HG03442 (cell line): ENCODE data around the gene ZNF101.

Source experiments
- ATAC-seq: cut with Tn5 transposase; IDR thresholded peaks from one replicate; pipeline ENCODE4 v1.9.1; 2021; ENCODE audit warnings: mild to moderate bottlenecking, moderate library complexity; ENCODE audit not compliant: unreplicated experiment

The ZNF101 gene

DNA sequence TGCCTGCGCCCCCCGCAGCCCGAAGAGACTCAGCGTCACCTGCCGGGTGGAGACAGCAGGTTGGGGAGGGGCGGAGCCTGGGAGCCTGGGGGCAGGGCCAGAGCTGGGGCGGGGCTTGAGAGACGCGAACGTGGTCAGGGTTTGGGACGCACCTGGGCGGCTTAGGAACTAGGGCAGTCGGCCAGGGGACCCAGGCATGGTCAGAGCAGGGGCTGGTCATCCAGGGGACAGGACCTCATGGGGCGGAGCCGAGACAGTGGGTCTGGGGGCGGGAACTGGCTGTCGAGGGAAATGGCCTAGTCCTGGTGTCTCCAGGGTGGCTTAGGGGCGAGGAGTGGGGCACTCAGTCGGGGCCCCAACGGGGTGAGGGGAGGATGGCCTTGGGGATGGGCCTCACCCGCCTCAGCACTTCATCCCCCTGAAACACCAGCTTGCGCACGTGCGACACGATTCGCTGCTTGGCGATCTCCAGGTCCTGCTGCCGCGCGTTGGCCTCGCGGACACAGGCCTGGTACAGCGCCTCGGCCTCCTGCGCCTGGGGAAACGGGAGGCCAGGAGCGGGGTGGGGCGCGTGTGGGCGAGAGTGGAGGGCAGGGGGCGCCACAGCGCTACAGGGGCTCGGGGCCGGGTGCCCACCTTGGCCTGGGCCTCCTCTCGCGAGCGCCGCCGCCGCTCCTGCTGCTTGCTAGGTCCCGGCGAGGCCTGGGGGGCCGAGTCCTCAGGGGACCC is 31.0 kb upstream of the ZNF101 start:
- no peak for ATAC-seq

DNA sequence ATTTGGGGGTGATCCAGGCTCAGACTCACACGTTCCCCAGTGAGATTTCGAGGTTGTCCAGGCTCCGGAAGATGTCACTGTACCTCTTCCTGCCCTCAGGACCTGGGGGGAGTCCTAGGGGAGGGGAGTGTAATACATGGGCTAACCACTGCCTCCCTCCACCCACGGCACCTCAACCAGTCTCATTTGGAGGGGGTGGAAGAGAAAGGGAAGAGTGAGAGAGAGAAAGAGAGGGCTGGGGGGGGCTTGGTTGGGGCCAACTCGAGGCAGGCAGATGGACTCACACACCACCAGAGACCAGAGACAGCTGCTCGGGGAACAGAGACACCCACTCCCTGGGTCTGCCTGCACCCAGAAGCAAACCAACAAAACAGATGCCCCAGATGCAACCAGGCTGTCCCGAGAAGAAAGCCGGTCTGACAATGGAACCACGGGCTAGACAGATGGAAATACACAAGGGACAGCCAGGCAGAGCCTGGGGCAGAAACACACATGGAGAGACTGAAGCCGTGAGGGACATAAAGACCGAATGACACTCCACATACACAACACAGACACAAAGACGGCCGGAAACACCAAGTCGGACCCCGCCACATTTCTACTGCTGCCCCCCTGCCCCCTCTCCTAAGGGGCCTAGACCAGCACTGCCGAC is 26.0 kb upstream of the ZNF101 start:
- no peak for ATAC-seq

DNA sequence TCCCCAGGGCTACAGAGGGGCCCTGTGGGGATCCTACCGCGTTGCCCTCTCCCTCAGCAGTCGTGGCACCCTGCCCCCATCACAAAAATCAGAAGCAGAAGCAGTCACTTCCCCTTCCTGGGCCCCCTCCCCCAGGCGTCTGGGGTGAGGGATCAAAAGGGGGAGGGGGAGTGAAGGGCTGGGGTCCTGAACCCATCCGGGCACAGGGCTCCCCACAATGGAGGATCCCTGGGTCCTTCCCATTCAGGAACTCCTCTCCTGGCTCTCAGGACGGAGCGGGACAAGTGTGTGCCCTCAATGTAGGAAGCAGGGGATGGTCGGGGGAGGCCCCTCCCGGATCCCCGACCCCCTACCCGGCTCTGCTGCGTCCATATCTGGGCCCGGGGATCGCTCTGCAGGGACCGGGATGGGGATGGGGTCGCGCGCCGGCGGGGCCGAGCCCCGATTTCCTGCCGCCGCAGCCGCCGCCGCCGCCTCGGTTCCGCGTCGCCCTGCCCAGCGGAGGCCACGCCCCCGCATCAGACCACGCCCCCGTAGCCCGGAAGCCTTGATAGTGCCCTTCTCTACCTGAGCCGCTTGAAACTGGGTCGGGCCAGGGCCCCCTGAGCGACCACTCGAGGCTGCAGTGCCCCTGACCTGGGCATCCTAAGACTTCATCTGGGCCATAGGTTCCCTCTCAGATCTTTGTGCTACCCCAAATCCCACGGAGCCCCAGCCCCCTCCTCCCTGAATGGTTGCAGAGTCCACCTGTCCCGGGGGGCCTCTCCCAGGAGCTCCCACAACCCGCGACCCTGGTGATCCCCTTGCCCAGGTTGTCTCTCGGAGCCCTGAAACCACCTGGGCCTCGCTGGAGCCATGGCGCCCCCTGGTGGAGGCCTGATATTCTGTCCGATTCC is 25.2 kb upstream of the ZNF101 start, which contains the start of gene GMIP:
GMIP (minus strand) TSS at position 500 of the 896 bp plus-strand sequence; CDS start at position 372, 128 bp downstream.
- ATAC-seq = peak; percentile 64

DNA sequence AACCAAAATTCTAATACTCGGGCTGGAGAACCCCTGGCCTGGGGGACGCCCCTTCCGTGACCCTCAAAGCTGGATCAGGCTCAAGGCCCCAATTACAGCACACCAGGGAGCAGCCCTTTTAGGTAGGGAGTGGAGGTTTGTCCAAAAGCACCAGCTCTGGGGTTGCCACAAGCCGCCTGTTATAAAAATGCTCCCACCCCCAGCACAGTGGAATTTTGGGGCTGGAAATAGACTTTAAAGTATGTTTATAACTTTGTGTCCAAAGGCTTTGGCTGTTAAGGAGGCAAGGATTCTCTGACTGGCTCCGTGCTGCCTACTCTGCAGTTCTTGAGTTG is 24.6 kb upstream of the ZNF101 start:
- ATAC-seq = no peak

DNA sequence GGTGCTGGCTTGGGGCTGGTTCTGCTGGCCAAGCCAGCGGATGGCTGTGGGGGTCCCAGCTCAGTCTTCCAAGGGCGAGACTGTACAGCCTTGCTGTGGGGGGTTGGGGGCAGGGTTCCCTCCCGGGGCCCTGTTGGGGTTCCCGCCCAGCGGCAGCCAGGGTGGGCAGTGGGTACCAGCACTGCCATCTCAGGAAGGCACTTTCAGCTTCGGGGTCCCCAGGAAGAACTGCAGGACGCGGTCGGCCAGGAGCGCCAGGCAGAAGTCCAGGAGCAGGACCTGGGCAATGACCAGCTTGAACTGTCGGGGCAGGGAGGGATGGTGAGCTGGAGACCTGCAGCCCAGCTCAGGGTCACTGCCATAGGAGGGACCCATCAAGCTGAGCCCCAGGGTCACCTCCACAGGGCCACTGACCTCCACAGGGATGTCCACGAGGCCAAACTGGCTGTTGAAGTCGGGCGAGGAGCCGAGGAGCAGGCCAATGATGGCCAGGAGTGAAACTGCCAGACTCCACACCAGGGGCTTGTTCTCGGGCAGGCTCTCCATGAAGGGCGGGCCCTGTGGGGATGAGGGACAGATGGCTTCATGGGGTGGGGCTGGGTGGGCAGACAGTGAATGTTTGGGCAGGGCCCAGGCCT is 23.3 kb upstream of the ZNF101 start:
- ATAC-seq = no peak

DNA sequence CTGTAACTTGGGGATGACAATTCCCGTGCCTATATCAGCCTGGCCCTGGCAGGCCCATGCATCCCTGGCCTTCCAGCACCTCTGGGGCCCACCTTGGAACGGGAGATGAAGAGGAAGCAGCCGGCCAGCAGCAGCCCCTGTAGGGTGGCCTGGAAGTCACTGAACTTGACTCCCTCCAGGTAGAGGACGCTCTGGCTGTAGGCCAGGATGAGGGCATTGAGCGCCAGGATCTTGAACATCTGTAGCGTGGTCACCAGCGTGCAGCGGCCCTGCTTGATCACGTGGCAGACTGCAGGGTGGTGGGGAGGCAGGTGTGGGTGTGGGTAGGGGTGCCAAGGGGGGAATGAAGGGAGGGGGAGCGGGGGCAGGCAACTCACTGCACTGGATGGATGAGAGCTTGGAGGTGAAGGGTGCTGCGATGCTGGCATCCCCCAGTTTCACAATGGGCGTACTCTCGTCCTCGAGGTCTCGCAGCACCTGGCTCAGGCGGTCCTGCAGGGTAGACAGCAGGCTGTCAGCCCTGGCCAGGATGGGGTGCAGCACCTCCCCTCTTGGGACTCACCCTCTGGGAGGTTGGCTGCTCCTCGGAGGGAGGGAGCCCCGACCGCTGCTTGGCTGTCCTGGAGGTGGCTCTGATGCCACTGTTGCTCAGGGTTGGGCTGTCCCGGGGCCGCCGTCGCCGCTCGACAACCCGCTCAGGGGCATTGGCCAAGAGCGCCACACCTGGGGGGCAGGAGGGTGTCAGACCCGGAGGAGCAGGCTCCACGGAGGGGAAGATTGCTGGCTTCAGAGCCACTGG is 21.4 kb upstream of the ZNF101 start:
- ATAC-seq = no peak

DNA sequence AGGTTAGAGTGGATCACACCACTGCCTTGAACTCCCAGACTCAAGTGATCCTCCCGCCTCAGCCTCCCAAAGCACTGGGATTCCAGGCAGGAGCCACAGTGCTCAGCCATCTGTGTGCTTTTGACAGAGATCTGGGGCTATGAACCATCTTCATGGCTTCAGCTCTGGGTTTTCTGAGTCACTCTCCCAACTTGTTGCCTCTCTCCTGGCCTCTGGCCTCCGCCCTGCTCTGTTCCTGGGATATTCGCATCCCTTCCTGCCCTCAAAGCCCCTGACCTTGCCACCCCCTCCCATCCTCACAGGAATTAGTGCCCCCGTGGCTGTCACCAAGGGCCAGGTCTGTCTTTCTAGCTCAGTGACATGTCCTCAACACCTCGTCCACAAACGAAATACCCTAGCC is 19.5 kb upstream of the ZNF101 start:
- ATAC-seq = no peak

DNA sequence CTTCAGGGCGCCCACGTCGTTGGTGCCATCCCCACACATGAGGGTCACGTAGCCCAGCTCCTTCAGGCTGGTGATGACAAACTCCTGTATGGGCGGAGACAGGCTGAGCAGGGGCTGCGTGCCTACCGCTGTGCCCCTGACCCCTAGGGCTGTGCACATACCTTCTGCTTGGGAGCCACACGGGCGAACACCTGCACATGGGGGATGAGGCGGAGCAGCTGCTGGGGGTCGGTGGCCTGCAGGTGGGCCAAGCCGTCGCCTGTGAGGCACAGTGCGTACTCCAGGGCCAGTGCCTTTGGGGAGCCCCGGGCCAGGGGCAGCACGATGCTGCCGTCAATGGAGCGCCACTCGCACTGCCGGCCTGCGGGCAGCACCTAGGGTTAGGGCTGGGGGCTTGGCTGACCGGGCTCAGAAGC is 19.1 kb upstream of the ZNF101 start:
- no peak for ATAC-seq

DNA sequence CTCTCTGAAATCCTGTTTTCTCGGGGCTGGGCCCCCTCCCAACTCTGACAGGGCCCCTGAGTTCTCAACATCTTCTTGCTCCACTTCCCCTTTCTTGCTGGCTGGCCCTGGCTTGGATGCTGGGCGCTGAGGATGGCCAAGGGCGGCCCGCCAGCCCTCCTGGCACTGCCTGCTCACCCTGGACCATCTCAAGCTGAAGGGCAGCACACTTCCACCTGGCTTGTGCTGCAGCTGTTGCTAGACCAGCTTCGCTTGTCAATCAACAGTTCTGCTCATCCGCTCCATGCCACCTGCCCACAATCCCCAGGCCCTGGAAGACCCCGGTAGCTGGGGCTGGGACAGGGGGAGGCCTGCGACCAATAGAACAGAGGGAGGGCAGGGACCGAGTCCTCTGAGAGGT is 18.3 kb upstream of the ZNF101 start:
- ATAC-seq = no peak

DNA sequence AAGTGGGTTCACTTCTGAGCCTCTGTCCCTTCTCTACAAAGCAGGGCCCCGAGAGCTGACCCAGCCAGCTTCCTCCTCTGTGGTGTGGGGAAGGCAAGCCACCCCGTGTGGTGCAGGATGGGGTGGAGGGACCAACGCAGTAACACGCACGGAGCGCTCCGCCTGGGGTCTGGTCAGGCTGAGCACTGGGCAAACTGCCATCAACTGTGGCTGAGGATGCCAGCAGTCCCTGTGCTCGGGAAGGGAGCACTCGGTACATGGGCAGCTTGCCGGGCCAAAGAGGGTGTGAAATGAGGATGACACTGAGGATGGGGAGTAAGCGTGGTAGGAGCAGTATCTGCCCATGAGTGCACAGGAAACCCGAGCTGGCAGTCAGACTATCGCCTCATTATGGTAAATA is 17.6 kb upstream of the ZNF101 start:
- ATAC-seq = no peak

DNA sequence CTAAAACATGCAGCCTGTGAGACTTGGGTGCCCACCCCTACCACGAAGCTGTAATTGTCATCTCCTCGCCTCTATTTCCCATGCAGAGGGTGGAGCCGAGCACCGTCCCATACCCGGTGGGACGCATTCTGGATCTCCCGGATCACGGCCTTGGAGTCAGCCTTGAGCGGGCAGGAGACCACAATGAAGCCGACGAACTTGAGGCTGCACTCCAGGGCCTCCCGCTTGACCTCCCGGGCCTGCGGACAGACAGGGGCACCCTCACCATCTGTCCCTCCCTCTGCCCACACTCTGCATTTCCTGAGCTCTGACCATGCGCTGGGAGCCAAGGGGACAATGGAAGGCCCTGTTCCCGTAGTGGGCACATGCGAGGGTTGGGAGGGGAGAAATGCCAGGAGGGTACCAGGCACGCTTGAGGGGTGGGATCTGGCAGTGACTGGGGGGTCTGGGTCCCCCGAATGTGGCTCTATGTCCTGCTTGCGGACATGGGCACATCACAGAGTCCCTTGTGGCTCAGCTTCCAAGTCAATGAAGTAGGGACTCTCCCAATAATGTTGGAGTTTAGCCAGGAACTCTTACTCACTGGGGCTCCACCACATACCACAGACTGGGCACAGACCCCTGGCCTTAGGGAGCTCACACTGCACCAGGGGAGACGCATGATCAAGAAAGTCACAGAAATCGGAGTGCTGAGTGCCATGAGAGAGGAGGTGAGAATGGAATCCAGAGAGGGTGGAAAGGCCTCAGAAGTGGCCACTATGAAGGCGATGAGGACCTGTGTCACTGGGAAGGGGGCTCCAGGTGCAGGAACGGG is 15.9 kb upstream of the ZNF101 start:
- ATAC-seq = no peak

DNA sequence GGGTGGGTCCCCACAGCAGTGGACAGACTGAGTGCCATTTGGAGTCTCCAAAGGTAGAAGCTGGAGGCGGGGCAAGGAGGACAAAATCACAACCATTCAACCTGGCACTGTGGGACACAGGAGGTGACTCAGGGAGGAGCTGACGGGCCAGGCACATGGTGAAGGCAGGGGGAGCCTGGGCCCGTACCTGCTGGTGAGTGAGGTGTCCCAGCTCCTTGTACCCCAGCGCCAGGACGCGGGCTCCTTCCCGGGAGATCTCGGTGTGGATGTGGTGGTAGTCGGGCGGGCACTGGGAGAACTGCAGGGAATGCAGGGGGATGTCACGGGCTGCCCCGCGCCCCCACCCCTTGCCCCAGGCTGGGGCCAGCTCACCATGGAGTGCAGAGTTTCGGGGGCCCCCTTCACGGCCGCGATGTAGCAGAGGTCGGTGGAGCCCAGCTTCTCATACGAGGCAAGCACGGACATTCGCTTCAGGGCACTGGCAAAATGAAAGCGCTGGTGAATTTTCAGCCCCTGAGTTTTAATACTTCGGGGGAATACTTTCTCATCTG is 15.0 kb upstream of the ZNF101 start:
- no peak for ATAC-seq

DNA sequence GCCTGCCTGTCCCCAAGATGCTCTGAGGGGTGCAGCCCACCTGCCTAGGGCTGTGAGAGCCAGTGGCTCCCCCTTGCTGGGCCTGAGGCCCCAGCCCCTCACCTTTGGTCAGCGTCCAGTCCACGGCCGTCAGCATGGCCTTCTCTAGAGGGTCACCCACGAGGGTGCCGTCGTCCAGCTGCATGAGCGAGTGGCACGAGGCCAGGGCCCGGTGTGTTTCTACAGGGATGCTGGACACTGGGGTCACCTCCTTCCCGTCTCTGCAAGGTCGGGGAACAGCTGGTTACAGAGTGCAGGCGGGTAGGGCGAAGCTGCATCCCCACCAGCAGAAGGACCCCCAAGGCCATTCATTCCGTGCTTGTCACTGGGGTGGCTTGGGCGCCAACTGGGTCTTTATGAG is 14.2 kb upstream of the ZNF101 start:
- ATAC-seq = no peak

DNA sequence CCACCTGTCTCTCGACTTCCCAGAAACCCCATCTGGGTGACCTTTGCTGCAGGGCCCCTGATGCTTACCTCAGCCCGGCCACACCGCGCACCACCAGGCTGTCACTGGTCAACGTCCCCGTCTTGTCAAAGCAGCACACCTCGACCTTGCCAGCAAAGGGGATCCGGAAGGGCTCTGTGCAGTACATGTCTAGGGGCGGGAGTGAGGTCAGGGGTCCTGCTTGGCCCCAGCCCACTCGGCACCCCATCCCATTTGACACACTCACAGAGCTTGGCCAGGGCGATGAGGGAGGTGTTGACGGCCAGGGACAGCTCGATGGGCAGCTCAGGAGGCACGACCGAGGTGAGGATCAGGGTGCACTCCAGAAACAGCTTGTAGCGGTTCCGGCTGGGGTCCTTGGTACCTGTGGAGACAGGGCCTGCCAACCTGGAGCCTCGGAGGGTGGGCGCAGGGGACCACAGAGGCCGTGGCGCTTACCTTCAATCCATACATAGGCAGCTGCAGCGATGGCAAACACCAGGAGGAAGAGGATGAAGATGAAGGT is 13.5 kb upstream of the ZNF101 start:
- ATAC-seq = no peak

DNA sequence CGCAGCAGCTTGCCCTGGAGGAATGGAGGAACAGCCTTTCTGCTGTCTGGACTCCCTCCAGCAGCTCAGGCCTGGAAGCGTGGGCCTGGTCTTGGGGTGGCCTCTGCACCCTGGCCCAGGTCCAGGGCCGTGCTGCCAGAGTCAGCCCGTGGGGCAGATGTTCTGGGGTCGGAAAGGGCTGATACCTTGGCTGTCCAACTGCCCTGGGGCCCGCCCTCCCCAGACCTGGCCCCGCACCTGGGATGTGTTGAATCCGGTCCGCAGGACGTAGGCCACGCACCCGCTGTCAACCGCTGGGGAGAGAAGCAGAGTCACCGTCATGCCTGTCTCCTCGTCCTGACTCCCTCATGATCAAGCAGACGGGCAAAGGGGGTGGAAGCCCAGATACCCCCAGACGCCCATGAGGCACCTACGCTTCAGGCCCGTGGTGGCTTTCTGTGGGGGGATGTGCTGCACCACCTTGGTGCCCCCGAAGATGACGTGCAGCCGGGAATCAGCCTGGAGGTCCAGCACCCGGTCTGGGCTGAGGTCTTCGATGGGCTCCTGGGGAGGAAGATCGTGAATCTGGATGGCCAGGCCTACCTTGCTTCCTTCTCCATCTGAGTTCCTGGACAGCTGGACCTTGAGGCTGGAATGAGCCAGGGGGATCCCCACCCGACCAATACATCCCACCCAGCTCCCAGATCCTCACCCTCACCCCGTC is 12.8 kb upstream of the ZNF101 start:
- no peak for ATAC-seq

DNA sequence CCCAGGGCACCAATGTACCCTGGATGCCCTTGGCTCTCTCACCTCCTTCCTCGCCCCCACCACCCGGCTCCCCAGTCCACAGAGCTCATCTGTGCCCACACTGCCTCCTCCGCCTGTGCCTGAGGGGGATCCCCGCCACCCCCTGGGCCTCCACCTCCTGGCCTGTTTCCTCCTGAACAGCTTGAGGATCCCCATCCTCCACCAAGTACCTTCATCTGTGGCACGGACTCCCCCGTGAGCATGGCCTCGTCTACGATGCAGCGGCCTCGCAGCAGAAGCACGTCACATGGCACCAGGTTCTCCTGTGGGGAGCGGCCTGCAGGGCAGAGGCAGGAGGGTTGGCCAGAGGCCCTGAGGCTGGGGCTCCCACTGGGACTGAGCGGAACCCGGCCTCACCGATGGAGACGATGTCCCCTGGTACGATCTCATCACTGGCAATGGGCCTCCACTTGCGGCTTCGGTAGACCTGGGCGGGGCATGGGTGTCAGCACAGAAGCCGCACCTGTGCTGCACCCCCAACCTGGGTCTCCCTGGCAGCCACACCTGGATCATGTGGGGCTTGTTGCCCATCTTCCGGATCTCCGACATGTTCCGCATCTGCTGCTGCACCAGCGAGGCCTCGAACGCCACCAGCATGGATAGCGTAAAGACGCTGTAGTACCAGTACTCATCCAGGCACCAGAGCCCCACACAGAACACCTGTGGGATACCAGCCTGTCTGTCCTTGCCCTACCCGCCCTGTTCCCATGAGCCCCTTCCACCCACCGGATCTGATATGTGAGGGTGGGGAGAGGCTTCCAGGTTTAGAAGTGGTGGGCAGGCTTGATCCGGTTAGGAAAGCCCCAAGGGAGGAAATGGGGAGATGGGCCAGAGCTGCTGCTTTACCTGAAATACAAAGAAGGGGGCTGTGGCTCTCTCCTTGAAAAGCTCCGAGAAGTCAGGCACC is 11.9 kb upstream of the ZNF101 start:
- ATAC-seq = no peak

DNA sequence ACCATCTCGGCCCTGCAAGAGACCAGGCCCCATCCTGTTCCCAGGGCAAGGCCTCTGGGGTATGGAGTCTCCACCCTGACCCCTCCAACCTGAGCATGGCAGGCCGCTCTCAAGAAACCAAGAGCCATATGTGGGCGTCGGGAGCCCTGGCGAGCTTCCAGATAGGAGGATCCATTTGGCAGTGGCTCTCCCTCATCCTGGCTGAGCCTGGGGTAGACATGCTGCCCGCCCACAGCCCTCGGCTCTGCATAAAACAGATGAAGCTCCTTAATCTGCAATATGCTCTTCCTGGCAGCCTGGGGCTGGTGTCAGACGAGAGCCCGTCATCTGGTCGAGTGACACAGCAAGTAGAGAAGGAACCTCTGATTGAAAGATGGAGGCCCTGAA is 11.2 kb upstream of the ZNF101 start:
- no peak for ATAC-seq
